IPS-18c (cell line): ENCODE results near the gene CDH4.

ENCODE experiments used
- H3K4me3 ChIP-seq: 2 replicates; pipeline ENCODE4 v1.7.0; 2013; ENCODE audit warnings: low read depth, mild to moderate bottlenecking, low read length, moderate library complexity; ENCODE audit not compliant: insufficient read depth
- H3K9me3 ChIP-seq: one replicate; pipeline ENCODE4 v1.6.1; 2013; ENCODE audit warnings: mild to moderate bottlenecking, low read length, moderate library complexity; ENCODE audit not compliant: control insufficient read depth, insufficient read depth

CDH4 gene

DNA sequence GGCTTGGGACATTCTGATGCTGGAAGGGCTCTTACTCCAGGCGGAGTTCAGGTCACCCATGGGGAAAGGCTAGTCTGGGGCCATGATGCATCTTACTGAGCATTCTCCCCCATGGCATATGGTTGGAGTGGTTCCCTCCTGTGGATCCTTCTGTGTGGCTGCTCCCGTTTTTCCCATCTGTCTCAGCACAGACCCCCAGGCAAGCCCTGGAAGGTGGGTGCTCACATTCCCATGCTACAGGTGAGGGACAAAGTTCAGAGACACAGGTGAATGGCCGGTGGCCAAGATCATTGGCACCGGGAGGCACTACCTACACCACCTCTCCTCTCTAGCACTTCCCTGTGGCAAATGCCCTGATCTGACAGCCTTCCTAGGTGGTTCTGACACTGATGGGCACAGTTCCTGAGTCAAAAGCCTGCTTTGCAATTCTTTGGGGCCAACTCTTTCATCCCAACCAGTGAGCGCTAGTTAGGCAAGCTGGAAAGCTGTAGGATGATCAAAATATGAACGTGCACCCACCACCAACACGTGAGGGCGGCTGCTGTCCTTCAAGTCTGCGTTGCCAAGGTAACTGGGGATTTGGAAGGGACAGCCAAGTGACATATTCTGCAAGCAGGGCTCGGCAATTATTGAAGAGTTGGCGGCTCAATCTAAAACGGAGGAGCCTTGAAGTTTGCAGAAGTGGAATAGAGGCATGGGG lies 124.6 kb downstream of the CDH4 start:
- Histone ChIP-seq H3K9me3 (peaks cover 3% of the 10 kb centered on the region), H3K4me3 (no peak overlapping the region)

DNA sequence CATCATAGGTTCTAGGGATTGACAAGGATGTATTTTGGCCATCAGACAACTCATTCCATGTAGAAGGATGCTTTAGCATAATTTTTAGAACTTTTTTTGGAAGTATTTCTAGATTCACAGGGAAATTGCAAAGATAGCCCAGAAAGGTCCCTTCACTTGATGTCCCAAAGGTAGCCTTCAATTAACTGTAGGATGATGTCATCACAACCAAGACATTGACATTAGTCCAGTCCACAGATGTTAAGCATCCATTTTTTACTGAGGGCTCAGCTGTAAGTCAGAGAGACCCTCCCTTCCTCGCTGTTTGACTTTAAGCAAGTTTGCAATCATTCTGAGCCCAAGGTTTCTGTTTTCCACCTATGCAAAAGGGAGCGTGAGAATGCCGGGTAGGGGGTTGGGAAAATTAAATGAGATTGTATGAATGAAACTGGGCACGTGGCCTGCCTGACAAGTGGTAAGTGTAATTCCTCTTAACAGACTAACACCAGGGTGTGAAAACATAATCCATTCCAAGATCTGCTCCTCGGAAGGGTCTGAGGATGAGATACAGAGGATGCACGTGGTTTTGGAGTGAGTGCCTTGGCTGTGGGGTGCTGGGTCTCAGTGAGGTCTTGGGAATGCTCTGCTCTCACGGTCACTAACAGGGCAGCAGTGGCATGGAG lies 126.8 kb downstream of the CDH4 start:
- H3K4me3 ChIP-seq: no peak overlapping the region
- peaks cover 10% of the 10 kb centered on the region for H3K9me3 ChIP-seq

DNA sequence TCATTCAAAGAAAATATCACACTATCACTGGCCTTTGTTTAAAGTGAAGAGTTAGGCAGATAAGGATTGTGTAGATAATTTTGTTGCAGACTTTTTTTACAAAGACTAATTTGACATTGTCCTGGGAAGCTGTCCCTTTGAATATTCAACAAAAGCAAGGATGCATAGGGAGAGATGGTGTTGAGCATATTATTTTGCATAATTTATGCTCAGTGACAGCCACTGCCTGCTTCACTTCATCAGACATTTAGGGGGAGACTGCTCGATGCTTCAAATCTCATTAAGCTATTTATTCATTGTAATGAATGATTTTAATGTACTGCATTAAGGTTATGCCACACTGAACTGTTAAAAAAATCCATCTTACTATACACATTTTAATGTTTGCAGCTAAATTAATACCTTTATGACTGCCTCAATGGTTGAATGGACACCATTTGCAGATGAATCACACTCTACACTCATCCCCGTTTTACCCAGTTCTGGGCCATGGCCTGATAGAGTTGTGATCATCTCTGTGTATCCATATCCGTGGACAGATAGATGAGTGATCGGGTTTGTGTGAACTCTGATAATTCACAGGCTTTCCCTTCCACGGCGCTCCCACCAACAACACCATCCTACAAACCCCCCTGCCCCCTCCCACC lies 128.0 kb downstream of the CDH4 start:
- H3K4me3 ChIP-seq: no peak overlapping the region
- peaks cover 10% of the 10 kb centered on the region for H3K9me3 ChIP-seq

DNA sequence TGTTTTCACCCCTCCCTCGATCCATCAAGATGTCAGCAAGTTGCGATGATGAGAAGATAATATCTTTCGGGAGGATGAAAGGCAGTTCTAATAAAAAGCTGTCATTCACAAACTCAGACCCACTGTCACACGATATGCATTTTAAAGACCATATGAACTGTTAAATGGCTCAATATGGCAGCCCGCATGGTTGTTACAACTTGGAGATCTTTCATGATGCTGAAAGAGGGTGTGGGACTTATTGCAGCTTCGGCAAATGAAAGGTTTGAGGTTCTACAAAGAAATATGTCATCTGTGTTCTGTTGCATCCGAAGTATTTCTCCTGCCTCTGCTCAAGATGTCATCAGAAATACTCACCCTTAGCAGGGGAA lies 128.5 kb downstream of the CDH4 start:
- Histone ChIP-seq H3K9me3 (peaks cover 10% of the 10 kb centered on the region), H3K4me3 (no peak overlapping the region)

DNA sequence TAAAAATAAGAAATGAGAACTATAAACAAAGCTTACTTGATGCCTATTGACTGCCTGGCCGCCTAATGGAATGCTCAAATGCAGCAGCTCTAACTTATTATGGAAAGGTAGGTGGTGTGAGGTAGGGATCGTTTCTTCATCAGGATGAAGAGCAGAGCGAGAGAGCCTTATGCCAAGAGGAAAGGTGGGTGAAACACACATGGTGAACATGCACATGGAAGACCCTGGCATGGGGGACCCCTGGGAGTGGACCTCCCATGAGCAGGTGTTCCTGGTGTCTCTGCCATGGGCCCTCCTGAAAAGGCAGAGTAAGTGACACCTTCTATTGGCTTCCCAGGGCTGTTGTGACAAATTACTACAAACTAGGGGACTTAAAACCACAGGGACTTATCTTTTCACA lies 130.1 kb downstream of the CDH4 start:
- peaks cover 10% of the 10 kb centered on the region for H3K9me3 ChIP-seq
- H3K4me3 ChIP-seq: no peak overlapping the region; the same call in 1 of the 2 replicates

DNA sequence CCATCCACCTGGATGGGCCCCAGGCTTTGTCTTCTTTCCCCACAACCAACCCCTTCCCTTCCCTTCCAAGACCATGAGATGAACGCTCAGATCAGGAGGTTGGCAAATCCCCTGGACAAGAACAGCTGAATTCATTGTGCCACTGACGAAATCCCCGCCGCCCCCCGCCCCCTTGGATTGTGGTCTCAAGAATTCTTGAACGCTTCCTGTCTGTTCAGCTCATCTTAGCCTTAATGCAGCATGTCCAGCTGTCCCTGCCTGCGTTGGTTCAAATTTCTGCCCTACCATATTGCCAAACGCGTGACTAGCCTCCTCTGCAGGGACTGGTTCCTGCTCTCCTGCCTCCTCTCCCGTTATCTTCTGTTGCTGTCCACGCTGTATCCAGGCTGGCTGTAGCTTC lies 133.2 kb downstream of the CDH4 start:
- peaks cover 10% of the 10 kb centered on the region for H3K9me3 ChIP-seq
- no peak overlapping the region for H3K4me3 ChIP-seq

DNA sequence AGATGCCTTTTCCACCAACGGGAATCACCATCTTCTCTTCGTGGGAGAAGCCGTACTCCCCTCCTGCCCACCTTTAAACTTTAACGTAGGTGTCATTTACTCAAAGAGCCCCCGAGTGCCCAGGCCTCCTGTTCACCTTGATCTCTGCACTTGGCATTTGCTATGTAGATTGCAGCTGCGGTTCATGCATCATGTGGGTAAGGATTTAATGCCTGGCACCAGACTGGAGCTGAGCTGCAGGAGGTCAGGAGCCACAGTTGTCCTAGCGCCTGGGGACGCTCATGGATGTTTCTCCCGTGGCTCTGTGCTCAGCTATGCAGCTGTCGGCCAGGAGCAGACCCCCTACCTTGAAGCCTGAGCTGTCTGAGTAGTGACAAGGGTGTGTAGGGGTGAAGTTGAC lies 133.7 kb downstream of the CDH4 start:
- Histone ChIP-seq H3K4me3 (no peak overlapping the region), H3K9me3 (peaks cover 10% of the 10 kb centered on the region)

DNA sequence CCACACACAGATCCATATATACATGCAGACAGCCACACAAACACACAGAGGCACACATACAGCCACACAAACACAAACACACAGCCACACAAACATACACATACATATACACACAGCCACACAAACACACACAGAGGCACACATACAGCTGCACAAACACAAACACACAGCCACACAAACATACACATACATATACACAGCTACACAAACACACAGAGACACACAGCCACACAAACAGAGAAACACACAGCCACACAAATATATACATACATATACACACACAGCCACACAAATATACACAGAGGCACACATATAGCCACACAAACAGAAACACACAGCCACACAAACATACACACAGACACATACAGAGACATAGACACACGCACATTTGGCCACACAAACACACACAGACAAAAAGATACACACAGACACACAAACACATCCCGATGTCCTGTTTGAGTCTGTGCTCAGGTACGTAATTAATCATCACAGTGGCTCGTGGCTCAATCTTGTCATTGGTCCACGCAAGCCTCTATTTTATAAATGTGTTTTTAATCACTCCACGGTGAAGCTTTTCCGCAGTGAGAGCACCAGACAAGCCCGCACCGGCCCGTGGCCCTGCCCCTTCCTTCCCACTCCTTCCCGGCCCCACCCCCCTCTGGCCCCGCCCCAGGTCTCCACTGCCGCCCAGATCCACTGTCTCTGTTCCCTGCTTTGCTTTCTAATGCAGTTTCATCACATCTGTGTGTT lies 135.3 kb downstream of the CDH4 start:
- Histone ChIP-seq H3K4me3 (no peak overlapping the region), H3K9me3 (peaks cover 3% of the 10 kb centered on the region)

DNA sequence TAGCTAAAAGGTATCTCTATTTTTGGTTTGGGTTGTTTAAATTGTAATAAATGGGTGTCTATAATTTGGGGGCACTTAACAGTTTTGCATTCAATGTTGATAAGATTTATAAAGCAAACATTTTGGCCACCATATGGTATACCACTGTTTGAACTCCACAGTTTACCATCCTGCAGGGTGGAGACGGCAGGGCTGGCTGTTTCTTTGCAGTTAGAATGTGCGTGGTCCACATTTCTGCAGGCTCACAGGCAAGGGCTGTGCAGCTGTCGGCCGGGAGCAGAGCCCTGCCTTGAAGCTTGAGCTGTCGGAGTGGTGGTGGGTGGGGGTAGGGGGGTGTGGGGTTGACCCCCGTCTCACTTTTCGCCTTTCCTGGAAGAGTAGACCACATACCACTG lies 135.9 kb downstream of the CDH4 start:
- Histone ChIP-seq H3K9me3 (no peaks in the 10 kb centered on the region), H3K4me3 (no peak overlapping the region)

DNA sequence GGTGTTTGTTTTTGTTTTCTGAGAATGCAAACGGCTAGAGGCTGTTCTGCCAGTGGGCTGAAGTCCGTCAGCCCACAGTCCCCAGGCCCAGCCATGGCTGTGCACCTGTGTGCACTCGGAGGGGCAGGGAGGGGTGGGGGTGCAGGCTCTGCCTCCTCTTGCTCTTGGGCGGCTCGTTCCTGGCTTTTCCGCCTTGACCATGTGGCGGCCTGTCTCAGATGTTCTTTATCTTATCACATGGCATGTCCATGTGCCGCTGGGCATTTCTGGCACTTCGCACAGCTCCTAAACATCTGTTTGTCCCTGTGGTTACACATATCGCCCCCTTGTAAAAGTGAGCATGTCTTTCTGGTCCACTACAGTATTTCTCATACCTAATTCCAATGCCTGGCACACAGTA lies 137.0 kb downstream of the CDH4 start:
- H3K4me3 ChIP-seq: no peak overlapping the region
- H3K9me3 ChIP-seq: no peaks in the 10 kb centered on the region

DNA sequence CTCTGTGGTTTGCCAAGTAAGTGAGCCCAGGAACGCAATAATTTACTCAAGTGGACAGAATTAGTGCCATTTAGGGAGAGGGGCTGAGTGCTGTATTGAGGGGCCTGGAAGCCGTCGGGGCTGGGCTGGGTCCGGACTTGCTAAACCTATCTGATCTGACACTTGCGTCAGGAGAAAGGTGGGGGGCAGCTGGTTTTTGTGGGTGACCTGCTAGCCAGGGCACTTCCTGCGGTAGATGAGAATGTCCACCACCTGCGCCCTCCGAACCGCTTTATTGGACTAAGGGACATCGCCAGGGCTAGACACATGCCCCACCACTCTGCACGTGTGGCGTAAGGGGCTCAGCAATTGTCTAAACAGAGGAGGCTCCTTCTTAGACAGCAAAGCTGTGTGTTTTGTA lies 139.1 kb downstream of the CDH4 start:
- no peaks in the 10 kb centered on the region for H3K9me3 ChIP-seq
- H3K4me3 ChIP-seq: no peak overlapping the region

DNA sequence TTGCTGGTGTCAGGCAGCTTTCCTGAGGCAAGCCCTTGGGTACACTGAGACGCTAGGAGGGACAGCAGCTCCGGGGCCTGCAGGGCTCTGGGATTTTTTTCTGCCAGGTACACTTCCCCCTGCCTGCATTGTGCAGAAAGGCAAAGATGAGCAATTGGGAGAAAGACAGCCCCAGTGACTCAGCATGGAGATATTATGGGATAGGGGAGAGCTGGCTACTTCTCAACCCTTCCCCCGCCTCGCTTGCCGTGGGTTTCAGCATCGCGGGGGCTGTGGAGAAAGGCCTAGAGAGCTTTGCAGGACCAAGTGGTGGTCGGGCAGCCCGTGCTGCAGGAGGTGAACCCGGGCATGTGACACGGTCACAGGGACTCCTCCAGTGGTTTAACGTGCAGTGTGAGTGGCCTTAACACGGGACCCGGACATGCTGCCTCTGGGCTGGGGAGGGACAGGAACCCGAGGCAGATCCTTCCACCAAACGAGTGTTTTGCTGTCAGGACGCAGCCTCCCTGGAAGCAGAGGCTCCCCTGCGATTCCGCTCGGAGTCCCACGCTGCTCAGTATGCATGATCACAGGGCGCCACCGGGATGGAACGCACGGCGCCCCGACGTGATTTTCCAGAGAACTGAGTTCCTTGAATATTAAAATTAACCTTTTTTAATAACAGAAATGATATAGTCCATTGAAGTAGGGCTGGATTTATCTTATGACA lies 139.9 kb downstream of the CDH4 start:
- H3K9me3 ChIP-seq: peaks cover 3% of the 10 kb centered on the region
- no peak overlapping the region; the same call in 1 of the 2 replicates for H3K4me3 ChIP-seq

DNA sequence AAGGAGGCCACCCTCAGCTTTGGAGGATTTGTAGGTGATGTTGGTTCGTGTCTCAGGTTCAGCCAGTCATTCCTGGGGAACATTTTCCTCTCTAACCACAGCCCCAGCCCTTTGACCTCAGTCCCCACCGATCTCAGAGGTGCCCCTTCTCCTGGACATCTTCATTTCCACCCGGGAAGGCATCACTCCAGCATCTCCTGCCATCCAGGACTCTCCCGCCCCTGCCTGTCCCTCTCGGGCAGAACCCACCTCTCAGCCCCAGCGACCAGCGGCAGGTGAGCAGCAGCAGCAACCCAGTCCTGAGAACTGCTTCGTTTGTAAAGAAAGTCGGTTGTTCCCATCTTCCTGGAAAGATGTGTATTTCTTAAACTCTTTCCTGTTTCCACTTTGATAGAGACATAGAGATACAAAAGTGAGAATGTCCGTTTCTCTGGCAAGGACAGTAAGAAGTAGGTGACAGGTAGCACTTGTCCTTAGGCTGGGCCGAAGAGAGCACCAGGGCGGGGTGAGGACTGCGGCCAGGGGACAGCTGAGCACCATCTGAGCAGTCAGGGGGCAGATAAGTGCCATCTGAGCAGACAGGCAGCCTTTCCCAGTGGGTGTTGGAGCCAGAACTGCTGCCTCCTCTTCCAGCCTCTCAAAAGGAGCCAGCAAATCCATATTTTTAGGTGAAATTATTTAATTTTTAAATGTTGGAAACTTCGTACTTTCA lies 142.2 kb downstream of the CDH4 start:
- no peak overlapping the region for H3K4me3 ChIP-seq
- peaks cover 3% of the 10 kb centered on the region for H3K9me3 ChIP-seq

DNA sequence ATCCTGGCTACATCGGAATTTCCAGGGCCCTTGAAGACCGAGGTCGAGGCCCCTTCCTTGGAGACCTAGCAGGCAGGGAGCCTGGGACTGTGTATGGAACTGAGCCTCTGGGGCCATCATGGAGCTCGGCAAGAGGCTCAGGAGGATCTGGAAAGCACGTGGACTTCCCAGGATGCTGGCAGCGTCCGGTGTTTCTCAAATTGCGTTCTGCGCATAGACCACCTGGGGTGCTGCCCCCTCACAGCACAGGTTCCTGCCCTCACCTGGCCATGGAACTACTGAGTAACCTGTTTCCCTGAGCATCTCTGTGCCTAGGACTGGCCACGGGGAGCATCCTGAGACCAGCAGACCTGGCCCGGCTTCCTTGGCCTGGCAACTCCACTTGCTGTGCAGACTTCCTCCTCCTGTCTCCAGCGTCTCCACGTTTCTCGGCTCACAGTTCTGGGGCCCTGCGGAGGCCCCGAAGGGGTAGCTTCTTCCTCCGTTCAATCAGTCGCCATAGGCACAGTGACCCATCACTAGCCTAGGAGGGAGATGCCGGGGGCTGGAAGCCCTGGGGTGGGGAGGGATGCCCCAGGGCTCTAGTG lies 144.3 kb downstream of the CDH4 start:
- Histone ChIP-seq H3K4me3 (no peak overlapping the region), H3K9me3 (peaks cover 3% of the 10 kb centered on the region)

DNA sequence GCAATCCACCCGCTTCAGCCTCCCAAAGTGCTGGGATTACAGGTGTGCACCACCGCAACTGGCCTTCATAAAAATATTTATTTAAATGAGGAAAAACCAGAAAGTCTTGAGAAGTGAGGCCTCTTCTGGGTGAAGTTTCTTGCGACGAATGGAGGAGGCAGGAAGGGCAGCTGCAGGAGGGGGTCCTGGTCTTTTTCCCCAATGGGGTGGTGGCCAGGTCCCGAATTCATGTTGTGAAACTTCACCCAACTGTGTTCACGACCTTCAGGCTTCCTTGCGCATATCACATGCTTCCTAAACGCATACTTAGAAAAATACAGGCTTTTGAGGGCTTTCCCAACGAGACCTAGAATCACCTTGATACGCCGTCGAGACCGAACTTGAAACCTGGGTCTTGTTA lies 145.1 kb downstream of the CDH4 start:
- no peak overlapping the region for H3K4me3 ChIP-seq
- peaks cover 3% of the 10 kb centered on the region for H3K9me3 ChIP-seq

DNA sequence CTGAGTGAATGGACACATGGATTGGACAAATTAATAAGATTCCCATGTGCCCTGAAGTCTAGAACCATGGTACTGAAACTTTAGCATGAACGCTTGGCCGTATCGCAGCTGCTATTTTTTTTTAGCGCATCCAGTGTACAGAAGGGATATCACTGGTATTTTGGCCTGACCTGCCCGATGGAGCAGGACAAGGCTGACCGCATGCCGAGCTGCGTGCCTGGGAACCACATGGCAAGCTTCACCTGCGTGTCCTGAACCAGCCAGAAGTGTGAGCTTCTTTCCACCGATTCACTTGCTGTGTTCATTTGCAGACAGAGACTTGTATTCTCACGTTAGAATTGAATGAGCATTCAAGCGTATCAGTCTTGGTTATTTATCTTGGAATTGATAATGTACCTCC lies 145.7 kb downstream of the CDH4 start:
- peaks cover 5% of the 10 kb centered on the region for H3K9me3 ChIP-seq
- no peak overlapping the region for H3K4me3 ChIP-seq
